WTC11 (cell line): ENCODE measurements around the gene BMP8B. TPM values are rescaled to one million over a fixed set of nuclear protein-coding genes. Genes with fewer than 3 reads are reported as not detected.
"Not testable (repeated sequence)": the region's sequence is repeated elsewhere in the genome, so short reads cannot be mapped to it uniquely, and the experiment has no call there.

Source experiments
- ATAC-seq: fragments of 200-7000 bp; cut with Tn5 transposase; 2 replicates; pipeline ENCODE4 v1.10.0; 2021; ENCODE audit warnings: mild to moderate bottlenecking, moderate library complexity
- CTCF ChIA-PET: fragments of 300-600 bp; sonication (Branson Sonifier 250); formaldehyde crosslinking; loops from one replicate; lab custom pipeline; 2021; ENCODE audit warnings: antibody characterized with exemption; lab: Charles Lee
- POLR2A ChIA-PET: fragments of 350-600 bp; sonication (Branson Sonifier 250); formaldehyde crosslinking; loops from one replicate; lab custom pipeline; 2021; ENCODE audit warnings: antibody characterized with exemption; lab: Charles Lee
- DNase-seq: peaks from one replicate; pipeline ENCODE4 v3.0.0; 2021; ENCODE audit warnings: low spot score
- H3K27ac Mint-ChIP-seq: 2 replicates; pipeline ENCODE4 v1.8.0; 2021; ENCODE audit warnings: mixed read lengths
- H3K27me3 Mint-ChIP-seq: 2 replicates; pipeline ENCODE4 v1.8.0; 2021; ENCODE audit warnings: low read depth, mild to moderate bottlenecking, moderate library complexity, mixed read lengths
- H3K36me3 Mint-ChIP-seq: 2 replicates; pipeline ENCODE4 v1.8.0; 2021; ENCODE audit warnings: mixed read lengths
- H3K4me1 Mint-ChIP-seq: 2 replicates; pipeline ENCODE4 v1.8.0; 2022; ENCODE audit warnings: mixed read lengths
- H3K4me3 Mint-ChIP-seq: 2 replicates; pipeline ENCODE4 v1.8.0; 2021; ENCODE audit warnings: mild to moderate bottlenecking, moderate library complexity, mixed read lengths
- H3K9me3 Mint-ChIP-seq: 2 replicates; pipeline ENCODE4 v1.8.0; 2021; ENCODE audit warnings: mixed read lengths
- FOXK1 ChIP-seq: sonication (generic); formaldehyde crosslinking; IDR thresholded peaks from 2 replicates; pipeline ENCODE4 v1.8.0; 2022; ENCODE audit warnings: mild to moderate bottlenecking, moderate library complexity, missing genetic modification reagents
- HMGA2 ChIP-seq: fragments of 250-450 bp; sonication (Bioruptor Pico); IDR thresholded peaks from 2 replicates; pipeline ENCODE4 v1.4.0; 2021; ENCODE audit warnings: mild to moderate bottlenecking, moderate library complexity
- JUN ChIP-seq: sonication (generic); formaldehyde crosslinking; IDR thresholded peaks from 2 replicates; pipeline ENCODE4 v1.8.0; 2023; ENCODE audit warnings: mild to moderate bottlenecking, missing genetic modification reagents
- KAT7 ChIP-seq: sonication (generic); formaldehyde crosslinking; IDR thresholded peaks from 2 replicates; pipeline ENCODE4 v1.8.1; 2023; ENCODE audit warnings: missing genetic modification reagents, mild to moderate bottlenecking, borderline replicate concordance
- NR1H2 ChIP-seq: sonication (generic); formaldehyde crosslinking; IDR thresholded peaks from 2 replicates; pipeline ENCODE4 v1.9.0; 2021; ENCODE audit warnings: mild to moderate bottlenecking, moderate library complexity, missing genetic modification reagents
- SOX15 ChIP-seq: fragments of 250-450 bp; sonication (Bioruptor Pico); IDR thresholded peaks from 2 replicates; pipeline ENCODE4 v1.9.0; 2021; ENCODE audit warnings: mild to moderate bottlenecking
- TP53 ChIP-seq: sonication (generic); formaldehyde crosslinking; IDR thresholded peaks from 2 replicates; pipeline ENCODE4 v1.8.1; 2023; ENCODE audit warnings: mild to moderate bottlenecking, missing genetic modification reagents
- ZNF121 ChIP-seq: sonication (generic); formaldehyde crosslinking; IDR thresholded peaks from 2 replicates; pipeline ENCODE4 v1.8.0; 2023; ENCODE audit warnings: missing genetic modification reagents
- ZNF232 ChIP-seq: sonication (generic); formaldehyde crosslinking; IDR thresholded peaks from 2 replicates; pipeline ENCODE4 v1.8.0; 2022; ENCODE audit warnings: mild to moderate bottlenecking, missing genetic modification reagents
- total RNA-seq: library from RNA; stranded (reverse); gene quantifications from 3 replicates; pipeline ENCODE4 v1.2.3, GENCODE V29; 2021
- TF ChIP-seq, protein P1 (sequence below): sonication (generic); formaldehyde crosslinking; IDR thresholded peaks from 2 replicates; pipeline ENCODE4 v1.8.1; 2023; ENCODE audit warnings: mild to moderate bottlenecking, missing genetic modification reagents, moderate library complexity
- TF ChIP-seq, protein P2 (sequence below): sonication (generic); formaldehyde crosslinking; IDR thresholded peaks from 2 replicates; pipeline ENCODE4 v1.8.0; 2022; ENCODE audit warnings: mild to moderate bottlenecking, missing genetic modification reagents
- TF ChIP-seq, protein P3 (sequence below): sonication (generic); formaldehyde crosslinking; IDR thresholded peaks from 2 replicates; pipeline ENCODE4 v1.8.1; 2022; ENCODE audit warnings: low read depth, mild to moderate bottlenecking, moderate library complexity, missing genetic modification reagents, borderline replicate concordance
- TF ChIP-seq, protein P4 (sequence below): fragments of 250-450 bp; sonication (Bioruptor Pico); IDR thresholded peaks from 2 replicates; pipeline ENCODE4 v2.1.2; 2022; ENCODE audit warnings: mild to moderate bottlenecking, moderate library complexity
- TF ChIP-seq, protein P5 (sequence below): sonication (generic); formaldehyde crosslinking; IDR thresholded peaks from 2 replicates; pipeline ENCODE4 v1.8.0; 2023; ENCODE audit warnings: missing genetic modification reagents
- TF ChIP-seq, protein P6 (sequence below): fragments of 250-450 bp; sonication (Bioruptor Pico); IDR thresholded peaks from 2 replicates; pipeline ENCODE4 v1.9.0; 2021; ENCODE audit warnings: mild to moderate bottlenecking, borderline replicate concordance
- TF ChIP-seq, protein P7 (sequence below): sonication (generic); formaldehyde crosslinking; IDR thresholded peaks from 2 replicates; pipeline ENCODE4 v1.8.1; 2022; ENCODE audit warnings: mild to moderate bottlenecking, moderate library complexity, missing genetic modification reagents
- TF ChIP-seq, protein P8 (sequence below): sonication (generic); formaldehyde crosslinking; IDR thresholded peaks from 2 replicates; pipeline ENCODE4 v1.8.1; 2023; ENCODE audit warnings: mild to moderate bottlenecking, missing genetic modification reagents
- TF ChIP-seq, protein P9 (sequence below): fragments of 250-450 bp; sonication (Bioruptor Pico); conservative IDR thresholded peaks from 2 replicates; pipeline ENCODE4 v1.9.0; 2021; ENCODE audit warnings: mild to moderate bottlenecking

BMP8B gene
- total RNA-seq, 1 experiment from 2014 or later: 0.74 TPM

DNA sequence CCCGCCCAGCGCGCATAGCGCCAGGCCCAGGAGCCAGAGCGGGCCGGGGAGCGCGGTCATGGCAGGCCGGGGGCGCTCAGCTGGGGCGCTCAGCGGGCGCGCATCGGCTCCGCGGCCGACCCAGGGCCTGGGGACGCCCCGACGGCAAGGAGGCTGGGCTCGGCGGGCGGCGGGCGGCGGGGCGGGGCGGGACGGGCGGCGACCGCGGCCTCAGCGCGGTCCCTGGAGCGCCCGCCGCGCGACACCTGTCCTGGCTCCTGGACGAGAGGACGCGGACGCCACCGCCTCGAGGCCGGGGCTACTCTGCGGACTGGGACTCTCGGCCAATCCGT, 273 bp downstream of the BMP8B start:
- H3K9me3 Mint-ChIP-seq: no peaks in the 10 kb centered on the region
- DNase-seq: no peak
- no peak overlapping the region for H3K27ac Mint-ChIP-seq
- peaks cover 77% of the 10 kb centered on the region for H3K27me3 Mint-ChIP-seq
- H3K36me3 Mint-ChIP-seq: no peaks in the 10 kb centered on the region
- H3K4me1 Mint-ChIP-seq: peaks cover 9% of the 10 kb centered on the region
- ChIA-PET POLR2A (no interaction called here), CTCF (interaction anchor here (0.5 to 3.2 kb wide), 7 partner anchors 10 to 131 kb away, joined by 3 to 17 read pairs (median 3); no protein-coding TSS in a partner anchor)
- no peak overlapping the region for H3K4me3 Mint-ChIP-seq
- TF ChIP-seq, protein P1, sequence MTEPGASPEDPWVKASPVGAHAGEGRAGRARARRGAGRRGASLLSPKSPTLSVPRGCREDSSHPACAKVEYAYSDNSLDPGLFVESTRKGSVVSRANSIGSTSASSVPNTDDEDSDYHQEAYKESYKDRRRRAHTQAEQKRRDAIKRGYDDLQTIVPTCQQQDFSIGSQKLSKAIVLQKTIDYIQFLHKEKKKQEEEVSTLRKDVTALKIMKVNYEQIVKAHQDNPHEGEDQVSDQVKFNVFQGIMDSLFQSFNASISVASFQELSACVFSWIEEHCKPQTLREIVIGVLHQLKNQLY (CRISPR knock-in tag): no peak
- no peak for TF ChIP-seq ZNF232 (CRISPR knock-in tag)
- TF ChIP-seq, protein P2, sequence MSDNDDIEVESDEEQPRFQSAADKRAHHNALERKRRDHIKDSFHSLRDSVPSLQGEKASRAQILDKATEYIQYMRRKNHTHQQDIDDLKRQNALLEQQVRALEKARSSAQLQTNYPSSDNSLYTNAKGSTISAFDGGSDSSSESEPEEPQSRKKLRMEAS (CRISPR knock-in tag): no peak
- TF ChIP-seq, protein P3, sequence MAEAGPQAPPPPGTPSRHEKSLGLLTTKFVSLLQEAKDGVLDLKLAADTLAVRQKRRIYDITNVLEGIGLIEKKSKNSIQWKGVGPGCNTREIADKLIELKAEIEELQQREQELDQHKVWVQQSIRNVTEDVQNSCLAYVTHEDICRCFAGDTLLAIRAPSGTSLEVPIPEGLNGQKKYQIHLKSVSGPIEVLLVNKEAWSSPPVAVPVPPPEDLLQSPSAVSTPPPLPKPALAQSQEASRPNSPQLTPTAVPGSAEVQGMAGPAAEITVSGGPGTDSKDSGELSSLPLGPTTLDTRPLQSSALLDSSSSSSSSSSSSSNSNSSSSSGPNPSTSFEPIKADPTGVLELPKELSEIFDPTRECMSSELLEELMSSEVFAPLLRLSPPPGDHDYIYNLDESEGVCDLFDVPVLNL (CRISPR knock-in tag): no peak
- TF ChIP-seq, protein P4, sequence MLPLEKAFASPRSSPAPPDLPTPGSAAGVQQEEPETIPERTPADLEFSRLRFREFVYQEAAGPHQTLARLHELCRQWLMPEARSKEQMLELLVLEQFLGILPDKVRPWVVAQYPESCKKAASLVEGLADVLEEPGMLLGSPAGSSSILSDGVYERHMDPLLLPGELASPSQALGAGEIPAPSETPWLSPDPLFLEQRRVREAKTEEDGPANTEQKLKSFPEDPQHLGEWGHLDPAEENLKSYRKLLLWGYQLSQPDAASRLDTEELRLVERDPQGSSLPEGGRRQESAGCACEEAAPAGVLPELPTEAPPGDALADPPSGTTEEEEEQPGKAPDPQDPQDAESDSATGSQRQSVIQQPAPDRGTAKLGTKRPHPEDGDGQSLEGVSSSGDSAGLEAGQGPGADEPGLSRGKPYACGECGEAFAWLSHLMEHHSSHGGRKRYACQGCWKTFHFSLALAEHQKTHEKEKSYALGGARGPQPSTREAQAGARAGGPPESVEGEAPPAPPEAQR (CRISPR knock-in tag): no peak
- no peak for TF ChIP-seq TP53 (CRISPR knock-in tag)
- TF ChIP-seq, protein P5, sequence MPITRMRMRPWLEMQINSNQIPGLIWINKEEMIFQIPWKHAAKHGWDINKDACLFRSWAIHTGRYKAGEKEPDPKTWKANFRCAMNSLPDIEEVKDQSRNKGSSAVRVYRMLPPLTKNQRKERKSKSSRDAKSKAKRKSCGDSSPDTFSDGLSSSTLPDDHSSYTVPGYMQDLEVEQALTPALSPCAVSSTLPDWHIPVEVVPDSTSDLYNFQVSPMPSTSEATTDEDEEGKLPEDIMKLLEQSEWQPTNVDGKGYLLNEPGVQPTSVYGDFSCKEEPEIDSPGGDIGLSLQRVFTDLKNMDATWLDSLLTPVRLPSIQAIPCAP: no peak
- TF ChIP-seq, protein P6, sequence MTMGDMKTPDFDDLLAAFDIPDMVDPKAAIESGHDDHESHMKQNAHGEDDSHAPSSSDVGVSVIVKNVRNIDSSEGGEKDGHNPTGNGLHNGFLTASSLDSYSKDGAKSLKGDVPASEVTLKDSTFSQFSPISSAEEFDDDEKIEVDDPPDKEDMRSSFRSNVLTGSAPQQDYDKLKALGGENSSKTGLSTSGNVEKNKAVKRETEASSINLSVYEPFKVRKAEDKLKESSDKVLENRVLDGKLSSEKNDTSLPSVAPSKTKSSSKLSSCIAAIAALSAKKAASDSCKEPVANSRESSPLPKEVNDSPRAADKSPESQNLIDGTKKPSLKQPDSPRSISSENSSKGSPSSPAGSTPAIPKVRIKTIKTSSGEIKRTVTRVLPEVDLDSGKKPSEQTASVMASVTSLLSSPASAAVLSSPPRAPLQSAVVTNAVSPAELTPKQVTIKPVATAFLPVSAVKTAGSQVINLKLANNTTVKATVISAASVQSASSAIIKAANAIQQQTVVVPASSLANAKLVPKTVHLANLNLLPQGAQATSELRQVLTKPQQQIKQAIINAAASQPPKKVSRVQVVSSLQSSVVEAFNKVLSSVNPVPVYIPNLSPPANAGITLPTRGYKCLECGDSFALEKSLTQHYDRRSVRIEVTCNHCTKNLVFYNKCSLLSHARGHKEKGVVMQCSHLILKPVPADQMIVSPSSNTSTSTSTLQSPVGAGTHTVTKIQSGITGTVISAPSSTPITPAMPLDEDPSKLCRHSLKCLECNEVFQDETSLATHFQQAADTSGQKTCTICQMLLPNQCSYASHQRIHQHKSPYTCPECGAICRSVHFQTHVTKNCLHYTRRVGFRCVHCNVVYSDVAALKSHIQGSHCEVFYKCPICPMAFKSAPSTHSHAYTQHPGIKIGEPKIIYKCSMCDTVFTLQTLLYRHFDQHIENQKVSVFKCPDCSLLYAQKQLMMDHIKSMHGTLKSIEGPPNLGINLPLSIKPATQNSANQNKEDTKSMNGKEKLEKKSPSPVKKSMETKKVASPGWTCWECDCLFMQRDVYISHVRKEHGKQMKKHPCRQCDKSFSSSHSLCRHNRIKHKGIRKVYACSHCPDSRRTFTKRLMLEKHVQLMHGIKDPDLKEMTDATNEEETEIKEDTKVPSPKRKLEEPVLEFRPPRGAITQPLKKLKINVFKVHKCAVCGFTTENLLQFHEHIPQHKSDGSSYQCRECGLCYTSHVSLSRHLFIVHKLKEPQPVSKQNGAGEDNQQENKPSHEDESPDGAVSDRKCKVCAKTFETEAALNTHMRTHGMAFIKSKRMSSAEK (CRISPR knock-in tag): no peak
- TF ChIP-seq SOX15: no peak
- TF ChIP-seq, protein P7, sequence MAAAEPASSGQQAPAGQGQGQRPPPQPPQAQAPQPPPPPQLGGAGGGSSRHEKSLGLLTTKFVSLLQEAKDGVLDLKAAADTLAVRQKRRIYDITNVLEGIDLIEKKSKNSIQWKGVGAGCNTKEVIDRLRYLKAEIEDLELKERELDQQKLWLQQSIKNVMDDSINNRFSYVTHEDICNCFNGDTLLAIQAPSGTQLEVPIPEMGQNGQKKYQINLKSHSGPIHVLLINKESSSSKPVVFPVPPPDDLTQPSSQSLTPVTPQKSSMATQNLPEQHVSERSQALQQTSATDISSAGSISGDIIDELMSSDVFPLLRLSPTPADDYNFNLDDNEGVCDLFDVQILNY: no peak
- TF ChIP-seq FOXK1 (CRISPR knock-in tag): no peak
- TF ChIP-seq, protein P8, sequence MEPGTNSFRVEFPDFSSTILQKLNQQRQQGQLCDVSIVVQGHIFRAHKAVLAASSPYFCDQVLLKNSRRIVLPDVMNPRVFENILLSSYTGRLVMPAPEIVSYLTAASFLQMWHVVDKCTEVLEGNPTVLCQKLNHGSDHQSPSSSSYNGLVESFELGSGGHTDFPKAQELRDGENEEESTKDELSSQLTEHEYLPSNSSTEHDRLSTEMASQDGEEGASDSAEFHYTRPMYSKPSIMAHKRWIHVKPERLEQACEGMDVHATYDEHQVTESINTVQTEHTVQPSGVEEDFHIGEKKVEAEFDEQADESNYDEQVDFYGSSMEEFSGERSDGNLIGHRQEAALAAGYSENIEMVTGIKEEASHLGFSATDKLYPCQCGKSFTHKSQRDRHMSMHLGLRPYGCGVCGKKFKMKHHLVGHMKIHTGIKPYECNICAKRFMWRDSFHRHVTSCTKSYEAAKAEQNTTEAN (CRISPR knock-in tag): no peak
- TF ChIP-seq NR1H2 (CRISPR knock-in tag): no peak
- TF ChIP-seq JUN (CRISPR knock-in tag): no peak
- TF ChIP-seq ZNF121 (CRISPR knock-in tag): no peak
- no peak for TF ChIP-seq HMGA2 (CRISPR knock-in tag)
- TF ChIP-seq KAT7 (CRISPR knock-in tag): no peak
- TF ChIP-seq, protein P9, sequence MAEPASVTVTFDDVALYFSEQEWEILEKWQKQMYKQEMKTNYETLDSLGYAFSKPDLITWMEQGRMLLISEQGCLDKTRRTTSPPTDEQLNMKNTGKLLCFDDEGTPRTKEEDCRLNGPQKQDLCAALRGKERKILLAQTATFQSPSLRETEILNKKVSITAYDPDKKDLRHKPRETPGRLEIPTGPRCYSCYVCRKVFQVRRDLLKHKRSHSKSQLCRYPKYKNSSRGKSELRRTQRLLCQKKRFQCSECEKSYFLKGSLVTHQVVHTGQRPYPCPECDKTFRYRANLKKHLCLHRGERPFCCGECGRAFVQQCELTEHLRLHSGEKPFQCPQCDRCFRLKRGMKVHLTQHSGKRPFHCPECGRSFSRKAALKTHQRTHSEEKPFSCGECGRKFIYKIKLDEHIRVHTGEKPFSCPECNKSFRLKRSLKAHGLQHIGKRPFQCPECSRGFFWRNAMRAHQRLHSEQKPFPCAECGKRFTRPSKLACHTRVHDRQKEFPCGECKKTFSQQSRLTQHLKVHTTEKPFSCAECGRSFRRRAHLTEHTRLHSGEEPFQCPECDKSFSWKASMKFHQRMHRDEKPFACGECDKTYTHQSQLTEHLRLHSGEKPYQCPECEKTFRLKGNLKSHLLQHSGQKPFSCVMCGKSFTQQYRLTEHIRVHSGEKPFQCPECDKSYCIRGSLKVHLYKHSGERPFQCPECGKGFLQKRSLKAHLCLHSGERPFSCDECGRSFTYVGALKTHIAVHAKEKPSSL (CRISPR knock-in tag): no peak
- ATAC-seq: no peak; the same call in none of the 2 replicates

DNA sequence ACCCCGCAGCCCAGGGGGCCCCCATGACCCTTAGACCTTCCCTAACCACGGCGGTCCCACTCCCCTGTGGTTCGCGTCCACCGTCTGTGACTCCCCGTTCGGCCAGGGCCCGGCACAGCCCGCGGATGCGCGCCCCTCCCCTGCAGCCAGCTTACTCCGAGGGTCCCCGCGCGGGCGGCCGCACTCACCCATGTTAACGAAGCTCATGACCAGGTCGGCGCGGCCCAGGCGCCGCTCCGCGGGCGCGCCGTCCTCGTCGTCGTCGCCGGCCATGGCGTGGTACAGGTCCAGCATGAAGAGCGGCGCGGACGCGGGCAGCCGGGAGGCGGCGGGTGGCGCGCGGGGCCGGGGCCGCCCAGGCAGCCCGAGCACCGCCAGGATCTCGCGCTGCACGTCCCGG, 701 bp downstream of the BMP8B start:
- ATAC-seq: peak; percentile 9
- CTCF ChIA-PET: interaction anchor here (0.5 to 3.2 kb wide), 5 partner anchors 11 to 130 kb away, joined by 3 to 17 read pairs (median 5); no protein-coding TSS in a partner anchor
- DNase-seq, POLR2A ChIA-PET, H3K36me3 Mint-ChIP-seq, H3K4me1 Mint-ChIP-seq, H3K9me3 Mint-ChIP-seq, H3K27ac Mint-ChIP-seq: not testable (repeated sequence)
- peak overlapping the region; percentile 46 for H3K4me3 Mint-ChIP-seq
- peaks cover 77% of the 10 kb centered on the region for H3K27me3 Mint-ChIP-seq
